ENCODE data around the gene RBKS. TPM values are rescaled to one million over a fixed set of nuclear protein-coding genes. Genes with fewer than 3 reads are reported as not detected.
"Not testable (repeated sequence)": the region's sequence is repeated elsewhere in the genome, so short reads cannot be mapped to it uniquely, and the experiment has no call there.

Gene RBKS
- total and polyA plus RNA-seq, 2 donors (not counting 1 experiment from before 2014, with no cell fraction given) = 1.3 to 2.6 TPM

- H3K79me2 ChIP-seq (ENCODE audit: control insufficient read depth, insufficient read depth, low read length) = no peaks in the 10 kb centered on the region
- H3K4me2 ChIP-seq (ENCODE audit: extremely low read depth, insufficient read depth, low read length) = no peak overlapping the region
- no peak overlapping the region for H3K27ac ChIP-seq (ENCODE audit: insufficient read depth, low read length)
- no peaks in the 10 kb centered on the region for H3K27me3 ChIP-seq (ENCODE audit: control insufficient read depth, insufficient read depth, low read length)
- H3K9ac ChIP-seq (ENCODE audit: insufficient read depth, low read length) = no peak overlapping the region
- H3K4me3 ChIP-seq (replicated peaks in 1 of 4; ENCODE audit: control extremely low read depth in 1 of 4, insufficient read depth in 1 of 4, low read depth in 3 of 4, low read length in 4 of 4) = no peak overlapping the region
- H3K36me3 ChIP-seq (ENCODE audit: control insufficient read depth, insufficient read depth, low read length) = no peaks in the 10 kb centered on the region
- TF ChIP-seq CTCF (conservative IDR thresholded peaks at IDR 0.05 in 1 of 2, IDR thresholded peaks at IDR 0.05 in 1 of 2; ENCODE audit: low read depth in 1 of 2, low read length in 2 of 2) (no peak), EZH2 (IDR thresholded peaks at IDR 0.05; ENCODE audit: low read length, missing control alignments) (no peak)
- peaks cover 10% of the 10 kb centered on the region for H3K4me1 ChIP-seq (ENCODE audit: control insufficient read depth, extremely low read depth, insufficient read depth, low read length)
- H4K20me1 ChIP-seq (ENCODE audit: control insufficient read depth, extremely low read depth, insufficient read depth, low read length) = no peaks in the 10 kb centered on the region
- no peak for DNase-seq (ENCODE audit: low read depth in 2 of 2)
- H2AFZ ChIP-seq (ENCODE audit: low read length) = no peak overlapping the region
- H3K9me3 ChIP-seq (ENCODE audit: control insufficient read depth, insufficient read depth, low read depth, low read length) = no peaks in the 10 kb centered on the region
These were observed 5.6 kb downstream of the RBKS start for GRCh38 chr2:27884601-27885000.

- not testable (repeated sequence) for H3K4me2 ChIP-seq (ENCODE audit: extremely low read depth, insufficient read depth, low read length); H4K20me1 ChIP-seq (ENCODE audit: control insufficient read depth, extremely low read depth, insufficient read depth, low read length); H2AFZ ChIP-seq (ENCODE audit: low read length); H3K9ac ChIP-seq (ENCODE audit: insufficient read depth, low read length); H3K79me2 ChIP-seq (ENCODE audit: control insufficient read depth, insufficient read depth, low read length); H3K4me1 ChIP-seq (ENCODE audit: control insufficient read depth, extremely low read depth, insufficient read depth, low read length); DNase-seq (ENCODE audit: low read depth in 2 of 2); H3K27me3 ChIP-seq (ENCODE audit: control insufficient read depth, insufficient read depth, low read length); H3K4me3 ChIP-seq (replicated peaks in 1 of 4; ENCODE audit: control extremely low read depth in 1 of 4, insufficient read depth in 1 of 4, low read depth in 3 of 4, low read length in 4 of 4); H3K27ac ChIP-seq (ENCODE audit: insufficient read depth, low read length); H3K36me3 ChIP-seq (ENCODE audit: control insufficient read depth, insufficient read depth, low read length); H3K9me3 ChIP-seq (ENCODE audit: control insufficient read depth, insufficient read depth, low read depth, low read length)
These were observed 7.6 kb downstream of the RBKS start for GRCh38 chr2:27882584-27882922.

- H4K20me1 ChIP-seq (ENCODE audit: control insufficient read depth, extremely low read depth, insufficient read depth, low read length); H3K79me2 ChIP-seq (ENCODE audit: control insufficient read depth, insufficient read depth, low read length); H3K4me1 ChIP-seq (ENCODE audit: control insufficient read depth, extremely low read depth, insufficient read depth, low read length); H3K27me3 ChIP-seq (ENCODE audit: control insufficient read depth, insufficient read depth, low read length); H3K4me2 ChIP-seq (ENCODE audit: extremely low read depth, insufficient read depth, low read length); H2AFZ ChIP-seq (ENCODE audit: low read length); H3K9me3 ChIP-seq (ENCODE audit: control insufficient read depth, insufficient read depth, low read depth, low read length); H3K4me3 ChIP-seq (replicated peaks in 1 of 4; ENCODE audit: control extremely low read depth in 1 of 4, insufficient read depth in 1 of 4, low read depth in 3 of 4, low read length in 4 of 4); H3K27ac ChIP-seq (ENCODE audit: insufficient read depth, low read length); H3K9ac ChIP-seq (ENCODE audit: insufficient read depth, low read length); H3K36me3 ChIP-seq (ENCODE audit: control insufficient read depth, insufficient read depth, low read length): not testable (repeated sequence)
- DNase-seq (ENCODE audit: low read depth in 2 of 2) = peak in 1 of 2 donors; percentile 64
These were observed 8.2 kb downstream of the RBKS start for GRCh38 chr2:27881815-27882583.

GRCh38 chr2:27878825-27879224 lies 11.4 kb downstream of the RBKS start:
- no peak overlapping the region for H2AFZ ChIP-seq (ENCODE audit: low read length)
- H3K9me3 ChIP-seq (ENCODE audit: control insufficient read depth, insufficient read depth, low read depth, low read length) = no peaks in the 10 kb centered on the region
- H3K4me2 ChIP-seq (ENCODE audit: extremely low read depth, insufficient read depth, low read length) = no peak overlapping the region
- TF ChIP-seq CTCF (conservative IDR thresholded peaks at IDR 0.05 in 1 of 2, IDR thresholded peaks at IDR 0.05 in 1 of 2; ENCODE audit: low read depth in 1 of 2, low read length in 2 of 2) (no peak), EZH2 (IDR thresholded peaks at IDR 0.05; ENCODE audit: low read length, missing control alignments) (no peak)
- DNase-seq (ENCODE audit: low read depth in 2 of 2) = no peak
- H4K20me1 ChIP-seq (ENCODE audit: control insufficient read depth, extremely low read depth, insufficient read depth, low read length) = no peaks in the 10 kb centered on the region
- no peak overlapping the region for H3K4me3 ChIP-seq (replicated peaks in 1 of 4; ENCODE audit: control extremely low read depth in 1 of 4, insufficient read depth in 1 of 4, low read depth in 3 of 4, low read length in 4 of 4)
- H3K9ac ChIP-seq (ENCODE audit: insufficient read depth, low read length) = no peak overlapping the region
- H3K4me1 ChIP-seq (ENCODE audit: control insufficient read depth, extremely low read depth, insufficient read depth, low read length) = no peaks in the 10 kb centered on the region
- no peaks in the 10 kb centered on the region for H3K27me3 ChIP-seq (ENCODE audit: control insufficient read depth, insufficient read depth, low read length)
- H3K79me2 ChIP-seq (ENCODE audit: control insufficient read depth, insufficient read depth, low read length) = no peaks in the 10 kb centered on the region
- no peak overlapping the region for H3K27ac ChIP-seq (ENCODE audit: insufficient read depth, low read length)
- no peaks in the 10 kb centered on the region for H3K36me3 ChIP-seq (ENCODE audit: control insufficient read depth, insufficient read depth, low read length)
